Astrocyte (in vitro differentiated cells and primary cell): ENCODE data around the gene AFF3.

Source experiments
- CTCF ChIP-seq: IDR thresholded peaks from 2 replicates; pipeline ENCODE4 v1.5.1; 2011; ENCODE audit warnings: low read depth, mild to moderate bottlenecking, inconsistent platforms, low read length, moderate library complexity; ENCODE audit not compliant: insufficient read depth
- EZH2 ChIP-seq: IDR thresholded peaks from 2 replicates; pipeline ENCODE4 v1.6.1; 2012; ENCODE audit warnings: mild to moderate bottlenecking, low read length, inconsistent platforms; ENCODE audit not compliant: insufficient read depth

DNA sequence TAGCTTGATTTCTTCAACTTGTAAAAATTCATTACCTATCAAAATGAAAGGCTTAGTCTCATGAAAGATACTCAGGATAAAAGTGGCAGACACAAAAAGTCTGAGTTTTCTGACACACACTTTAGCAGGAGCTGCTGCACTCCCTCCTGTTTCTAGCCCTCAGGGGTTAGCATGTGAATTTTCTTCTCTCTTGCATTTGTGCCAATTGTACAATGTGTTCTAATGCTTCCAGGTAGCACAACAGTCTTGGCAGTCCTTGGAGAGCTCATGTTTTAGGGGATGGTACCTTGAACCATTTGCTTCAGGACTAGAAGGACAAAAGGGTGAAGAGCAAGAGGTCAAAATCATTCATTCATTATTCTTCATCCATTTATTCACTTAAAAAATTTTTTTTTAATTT is 316.8 kb downstream of the AFF3 start:
- TF ChIP-seq CTCF (no peak), EZH2 (no peak)
